ENCODE measurements around the gene SH3TC2.

SH3TC2 gene

GRCh38 chr5:149001162-149001561 lies 61.7 kb downstream of the SH3TC2 start:
- no peak for DNase-seq (ENCODE audit: low read depth in 2 of 2)

GRCh38 chr5:148999741-149000140 lies 63.1 kb downstream of the SH3TC2 start:
- no peak for DNase-seq (ENCODE audit: low read depth in 2 of 2)

- no peak for DNase-seq (ENCODE audit: low read depth in 2 of 2)
Observed at GRCh38 chr5:148998174-148998797, 64.6 kb downstream of the SH3TC2 start.

- no peak for DNase-seq (ENCODE audit: low read depth in 2 of 2)
Observed at GRCh38 chr5:148996270-148996669, 66.6 kb downstream of the SH3TC2 start.

- no peak for DNase-seq (ENCODE audit: low read depth in 2 of 2)
Observed at GRCh38 chr5:148995791-148996190, 67.1 kb downstream of the SH3TC2 start.

GRCh38 chr5:148993283-148993936 lies 69.5 kb downstream of the SH3TC2 start:
- no peak for DNase-seq (ENCODE audit: low read depth in 2 of 2)

GRCh38 chr5:148992265-148992664 lies 70.6 kb downstream of the SH3TC2 start:
- no peak for DNase-seq (ENCODE audit: low read depth in 2 of 2)

- DNase-seq (ENCODE audit: low read depth in 2 of 2) = no peak
Observed at GRCh38 chr5:148991566-148991965, 71.3 kb downstream of the SH3TC2 start.

GRCh38 chr5:148990817-148991216 lies 72.0 kb downstream of the SH3TC2 start:
- no peak for DNase-seq (ENCODE audit: low read depth in 2 of 2)

- DNase-seq (ENCODE audit: low read depth in 2 of 2) = no peak
Observed at GRCh38 chr5:148989567-148989966, 73.3 kb downstream of the SH3TC2 start.

GRCh38 chr5:148988328-148988727 lies 74.5 kb downstream of the SH3TC2 start:
- DNase-seq (ENCODE audit: low read depth in 2 of 2) = no peak

- DNase-seq (ENCODE audit: low read depth in 2 of 2) = no peak
Observed at GRCh38 chr5:148986636-148987035, 76.2 kb downstream of the SH3TC2 start.

GRCh38 chr5:148984345-148984744 lies 78.5 kb downstream of the SH3TC2 start:
- no peak for DNase-seq (ENCODE audit: low read depth in 2 of 2)

- DNase-seq (ENCODE audit: low read depth in 2 of 2) = no peak
Observed at GRCh38 chr5:148981353-148981752, 81.5 kb downstream of the SH3TC2 start.

GRCh38 chr5:148980731-148981130 lies 82.1 kb downstream of the SH3TC2 start:
- DNase-seq (ENCODE audit: low read depth in 2 of 2) = no peak

- no peak for DNase-seq (ENCODE audit: low read depth in 2 of 2)
Observed at GRCh38 chr5:148979083-148979723, 83.7 kb downstream of the SH3TC2 start.

- no peak for DNase-seq (ENCODE audit: low read depth in 2 of 2)
Observed at GRCh38 chr5:148978370-148979082, 84.3 kb downstream of the SH3TC2 start.

GRCh38 chr5:148976569-148977381 lies 86.1 kb downstream of the SH3TC2 start:
- DNase-seq (ENCODE audit: low read depth in 2 of 2) = no peak

- DNase-seq (ENCODE audit: low read depth in 2 of 2) = no peak
Observed at GRCh38 chr5:148974642-148975327, 88.1 kb downstream of the SH3TC2 start.

- no peak for DNase-seq (ENCODE audit: low read depth in 2 of 2)
Observed at GRCh38 chr5:148973455-148973854, 89.4 kb downstream of the SH3TC2 start.

- DNase-seq (ENCODE audit: low read depth in 2 of 2) = no peak
Observed at GRCh38 chr5:148972974-148973374, 89.9 kb downstream of the SH3TC2 start.

Data from stimulated activated CD4-positive, alpha-beta T cell treated with anti-CD3 and anti-CD28 coated beads, Interleukin-15, amount 100 ng/mL, for 48 hours (primary cell).